GM21528 (cell line): ENCODE results near the gene IFITM1.

Experiments
- ATAC-seq: cut with Tn5 transposase; IDR thresholded peaks from one replicate; pipeline ENCODE4 v1.9.1; 2021; ENCODE audit warnings: mild to moderate bottlenecking, moderate library complexity; ENCODE audit not compliant: unreplicated experiment, low FRiP score

Gene IFITM1

GRCh38 chr11:293271-293851, 20.5 kb upstream of the IFITM1 start:
- no peak for ATAC-seq

GRCh38 chr11:293852-294661, 19.8 kb upstream of the IFITM1 start:
- ATAC-seq = no peak

- ATAC-seq = no peak
These were observed 19.1 kb upstream of the IFITM1 start for GRCh38 chr11:294780-295179.

GRCh38 chr11:295351-296170, 18.3 kb upstream of the IFITM1 start:
- no peak for ATAC-seq

GRCh38 chr11:296171-297050, 17.4 kb upstream of the IFITM1 start:
- ATAC-seq = no peak

- no peak for ATAC-seq
These were observed 16.7 kb upstream of the IFITM1 start for GRCh38 chr11:297051-297585.

GRCh38 chr11:297586-298405, 16.0 kb upstream of the IFITM1 start:
- ATAC-seq = no peak

GRCh38 chr11:298406-299065, 15.3 kb upstream of the IFITM1 start:
- no peak for ATAC-seq

GRCh38 chr11:299081-299891, 14.6 kb upstream of the IFITM1 start, which contains the start of gene IFITM5:
Gene IFITM5, minus strand, starts transcription at chr11:299526. Its CDS starts 36 bp downstream, at chr11:299490.
- no peak for ATAC-seq

- no peak for ATAC-seq
These were observed 13.7 kb upstream of the IFITM1 start for GRCh38 chr11:299951-300735.

- ATAC-seq = no peak
These were observed 10.5 kb upstream of the IFITM1 start for GRCh38 chr11:303363-303762.

GRCh38 chr11:304061-304506, 9.8 kb upstream of the IFITM1 start:
- ATAC-seq = no peak

GRCh38 chr11:304915-305843, 8.7 kb upstream of the IFITM1 start:
- no peak for ATAC-seq

- ATAC-seq = no peak
These were observed 8.0 kb upstream of the IFITM1 start for GRCh38 chr11:305844-306211.

- ATAC-seq = no peak
These were observed 7.0 kb upstream of the IFITM1 start for GRCh38 chr11:306645-307371.
